Measurements from ENCODE around the gene PXDN. TPM values are rescaled to one million over a fixed set of nuclear protein-coding genes. Genes with fewer than 3 reads are reported as not detected.

The PXDN gene
- total and polyA plus RNA-seq, 2 donors (not counting 3 experiments of a cell fraction or from before 2014, with no cell fraction given): 231 to 308 TPM

DNA sequence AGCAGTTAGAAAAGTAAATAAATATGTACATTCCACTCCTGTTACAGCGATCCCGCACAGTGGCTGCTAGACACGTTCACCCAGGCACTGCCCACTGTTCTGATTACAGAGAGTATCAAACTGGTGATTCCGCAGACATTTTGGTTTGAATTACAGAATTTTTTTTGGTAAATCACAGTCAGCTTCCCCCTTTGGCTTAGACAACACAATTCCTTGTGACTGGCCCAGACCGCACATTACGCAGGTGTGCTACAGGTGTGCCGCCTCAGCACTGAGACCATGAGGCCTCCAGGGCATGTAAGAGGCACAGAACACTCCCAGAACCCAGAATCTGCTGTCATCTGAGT lies 112.3 kb downstream of the PXDN start:
- ChIA-PET CTCF (no interaction called here), POLR2A (no interaction called here)
- intact Hi-C loops (cut with micrococcal nuclease) (no loop called here), dilution Hi-C loops (cut with MboI; ENCODE audit: extremely low pct_ligation_motif_present, low sequenced_read_pairs) (no loop called here)
- Histone ChIP-seq H4K20me1 (replicated peaks; ENCODE audit: control insufficient read depth, extremely low read depth, insufficient read depth, low read length) (no peaks in the 10 kb centered on the region), H3K79me2 (ENCODE audit: control insufficient read depth, insufficient read depth, low read length) (no peaks in the 10 kb centered on the region), H3K36me3 (ENCODE audit: control insufficient read depth in 2 of 2, extremely low read depth in 1 of 2, insufficient read depth in 2 of 2, low read length in 2 of 2) (peaks cover 4 to 22% of the 10 kb centered on the region in 2 experiments), H3K4me2 (ENCODE audit: insufficient read depth, low read length) (no peak overlapping the region), H3K4me1 (ENCODE audit: control insufficient read depth, extremely low read depth, insufficient read depth, low read length) (peaks cover 6% of the 10 kb centered on the region), H3K4me3 (replicated peaks in 1 of 3; ENCODE audit: insufficient read depth in 1 of 3, low read depth in 1 of 3, low read length in 3 of 3) (no peak overlapping the region), H3K9ac (replicated peaks; ENCODE audit: extremely low read depth, insufficient read depth, low read length) (no peak overlapping the region), H3K27me3 (ENCODE audit: control insufficient read depth in 2 of 2, insufficient read depth in 2 of 2, low read length in 2 of 2) (no peaks in the 10 kb centered on the region), H3K27ac (ENCODE audit: insufficient read depth, low read depth, low read length) (no peak overlapping the region), H3K9me3 (replicated peaks; ENCODE audit: control insufficient read depth, insufficient read depth, low read length) (no peaks in the 10 kb centered on the region), H2AFZ (ENCODE audit: low read depth, low read length) (no peak overlapping the region), H3K9me1 (replicated peaks; ENCODE audit: control insufficient read depth, extremely low read depth, insufficient read depth, low read length) (no peaks in the 10 kb centered on the region)
- FAIRE-seq (no peak), DNase-seq (ENCODE audit: low read depth, low spot score) (no peak)
- BruUV-seq (replicated peaks): TSS peak; percentile 53
- TF ChIP-seq EZH2 (IDR thresholded peaks at IDR 0.05; ENCODE audit: borderline replicate concordance, low read depth, low read length, severe bottlenecking) (no peak), FOS (IDR thresholded peaks at IDR 0.05; ENCODE audit: borderline replicate concordance, insufficient read depth, low read length) (no peak), POLR2AphosphoS5 (IDR thresholded peaks at IDR 0.05; ENCODE audit: insufficient read depth, low read depth, low read length) (no peak), JUN (IDR thresholded peaks at IDR 0.05; ENCODE audit: borderline replicate concordance, insufficient read depth, insufficient read length, low read depth) (no peak), GATA2 (IDR thresholded peaks at IDR 0.05; ENCODE audit: insufficient read depth, insufficient read length, low read depth, low read length) (no peak), POLR2A (IDR thresholded peaks at IDR 0.05; ENCODE audit: low read depth, low read length) (no peak), MYC (IDR thresholded peaks at IDR 0.05; ENCODE audit: low read depth, low read length) (no peak)
- TF ChIP-seq, protein P1, sequence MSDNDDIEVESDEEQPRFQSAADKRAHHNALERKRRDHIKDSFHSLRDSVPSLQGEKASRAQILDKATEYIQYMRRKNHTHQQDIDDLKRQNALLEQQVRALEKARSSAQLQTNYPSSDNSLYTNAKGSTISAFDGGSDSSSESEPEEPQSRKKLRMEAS (IDR thresholded peaks at IDR 0.05; ENCODE audit: insufficient read depth, insufficient read length): no peak
- TF ChIP-seq, protein P2, sequence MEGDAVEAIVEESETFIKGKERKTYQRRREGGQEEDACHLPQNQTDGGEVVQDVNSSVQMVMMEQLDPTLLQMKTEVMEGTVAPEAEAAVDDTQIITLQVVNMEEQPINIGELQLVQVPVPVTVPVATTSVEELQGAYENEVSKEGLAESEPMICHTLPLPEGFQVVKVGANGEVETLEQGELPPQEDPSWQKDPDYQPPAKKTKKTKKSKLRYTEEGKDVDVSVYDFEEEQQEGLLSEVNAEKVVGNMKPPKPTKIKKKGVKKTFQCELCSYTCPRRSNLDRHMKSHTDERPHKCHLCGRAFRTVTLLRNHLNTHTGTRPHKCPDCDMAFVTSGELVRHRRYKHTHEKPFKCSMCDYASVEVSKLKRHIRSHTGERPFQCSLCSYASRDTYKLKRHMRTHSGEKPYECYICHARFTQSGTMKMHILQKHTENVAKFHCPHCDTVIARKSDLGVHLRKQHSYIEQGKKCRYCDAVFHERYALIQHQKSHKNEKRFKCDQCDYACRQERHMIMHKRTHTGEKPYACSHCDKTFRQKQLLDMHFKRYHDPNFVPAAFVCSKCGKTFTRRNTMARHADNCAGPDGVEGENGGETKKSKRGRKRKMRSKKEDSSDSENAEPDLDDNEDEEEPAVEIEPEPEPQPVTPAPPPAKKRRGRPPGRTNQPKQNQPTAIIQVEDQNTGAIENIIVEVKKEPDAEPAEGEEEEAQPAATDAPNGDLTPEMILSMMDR (IDR thresholded peaks at IDR 0.05; ENCODE audit: extremely low read depth in 1 of 2, insufficient read depth in 1 of 2, low read depth in 1 of 2, low read length in 2 of 2): no peak
